Measurements from ENCODE around the gene SLC4A8. TPM values are rescaled to one million over a fixed set of nuclear protein-coding genes. Genes with fewer than 3 reads are reported as not detected.

The SLC4A8 gene
- polyA plus RNA-seq, 1 donor (not counting 4 experiments of a cell fraction or from before 2014, with no cell fraction given) = 2.3 TPM

DNA sequence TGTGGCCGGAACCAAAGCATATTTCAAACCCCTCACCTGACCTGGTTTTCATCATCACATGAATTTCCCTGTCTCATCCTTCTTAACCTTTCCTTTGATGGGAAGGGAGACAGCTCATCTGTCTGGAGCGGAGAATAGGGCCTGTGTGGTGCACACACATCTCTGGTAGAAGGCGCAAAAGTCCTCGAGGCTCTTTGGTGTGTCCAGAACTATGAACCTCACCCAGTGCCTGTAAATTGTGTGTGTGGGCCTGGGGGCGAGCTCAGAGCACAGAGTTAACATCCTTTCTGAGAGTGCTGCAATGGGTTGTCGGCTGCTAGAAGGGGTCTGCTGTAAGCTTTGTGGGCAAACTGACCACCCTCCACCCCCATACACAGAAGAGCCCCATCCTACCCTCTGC, 34.2 kb upstream of the SLC4A8 start:
- FAIRE-seq (no peak), DNase-seq (ENCODE audit: low read depth, low spot score) (no peak)
- Histone ChIP-seq H3K9ac (ENCODE audit: control insufficient read depth, extremely low read depth, insufficient read depth, low read length) (peak overlapping the region; percentile 91), H3K36me3 (ENCODE audit: control insufficient read depth in 2 of 2, extremely low read depth in 1 of 2, insufficient read depth in 2 of 2, low read length in 2 of 2) (peaks cover 2 to 11% of the 10 kb centered on the region in 2 experiments), H3K9me1 (ENCODE audit: control insufficient read depth, extremely low read depth, insufficient read depth, low read length) (peaks cover 4% of the 10 kb centered on the region), H3K4me2 (ENCODE audit: control insufficient read depth, extremely low read depth, insufficient read depth, low read depth, low read length) (peak overlapping the region; percentile 85), H3K4me1 (ENCODE audit: control insufficient read depth, extremely low read depth, insufficient read depth, low read length) (peaks cover 54% of the 10 kb centered on the region), H3K27ac (ENCODE audit: control insufficient read depth, insufficient read depth, low read length) (peak overlapping the region; percentile 84), H2AFZ (ENCODE audit: control insufficient read depth, low read length) (no peak overlapping the region), H3K4me3 (ENCODE audit: control insufficient read depth in 2 of 3, extremely low read depth in 1 of 3, insufficient read depth in 2 of 3, low read depth in 1 of 3, low read length in 3 of 3) (peak overlapping the region; percentile 72 to 81 (median 81)), H3K27me3 (ENCODE audit: control insufficient read depth, extremely low read depth, insufficient read depth, low read length) (no peaks in the 10 kb centered on the region), H3K9me3 (ENCODE audit: control insufficient read depth, low read depth, low read length) (no peaks in the 10 kb centered on the region), H4K20me1 (ENCODE audit: control insufficient read depth, extremely low read depth, insufficient read depth, low read length) (no peaks in the 10 kb centered on the region), H3K79me2 (ENCODE audit: control insufficient read depth, insufficient read depth, low read length) (peaks cover 10% of the 10 kb centered on the region)
- dilution Hi-C loops (cut with MboI; ENCODE audit: extremely low pct_ligation_motif_present, low sequenced_read_pairs) = no loop called here
- TF ChIP-seq CTCF (optimal IDR thresholded peaks at IDR 0.05 in 1 of 3, IDR thresholded peaks at IDR 0.05 in 1 of 3, conservative IDR thresholded peaks at IDR 0.05 in 1 of 3; ENCODE audit: extremely low read depth in 1 of 3, insufficient read depth in 2 of 3, low read length in 3 of 3) (no peak), EZH2 (IDR thresholded peaks at IDR 0.05; ENCODE audit: low read length) (no peak)

GRCh38 chr12:51390891-51391282, 33.7 kb upstream of the SLC4A8 start:
- Histone ChIP-seq H3K9me1 (ENCODE audit: control insufficient read depth, extremely low read depth, insufficient read depth, low read length) (peaks cover 4% of the 10 kb centered on the region), H3K79me2 (ENCODE audit: control insufficient read depth, insufficient read depth, low read length) (peaks cover 7% of the 10 kb centered on the region), H3K9ac (ENCODE audit: control insufficient read depth, extremely low read depth, insufficient read depth, low read length) (peak overlapping the region; percentile 91), H2AFZ (ENCODE audit: control insufficient read depth, low read length) (peak overlapping the region; percentile 74), H3K27me3 (ENCODE audit: control insufficient read depth, extremely low read depth, insufficient read depth, low read length) (no peaks in the 10 kb centered on the region), H4K20me1 (ENCODE audit: control insufficient read depth, extremely low read depth, insufficient read depth, low read length) (no peaks in the 10 kb centered on the region), H3K4me2 (ENCODE audit: control insufficient read depth, extremely low read depth, insufficient read depth, low read depth, low read length) (peak overlapping the region; percentile 85), H3K4me3 (ENCODE audit: control insufficient read depth in 2 of 3, extremely low read depth in 1 of 3, insufficient read depth in 2 of 3, low read depth in 1 of 3, low read length in 3 of 3) (peak overlapping the region; percentile 72 to 81 (median 81)), H3K27ac (ENCODE audit: control insufficient read depth, insufficient read depth, low read length) (peak overlapping the region; percentile 84), H3K4me1 (ENCODE audit: control insufficient read depth, extremely low read depth, insufficient read depth, low read length) (peaks cover 54% of the 10 kb centered on the region), H3K36me3 (ENCODE audit: control insufficient read depth in 2 of 2, extremely low read depth in 1 of 2, insufficient read depth in 2 of 2, low read length in 2 of 2) (peaks cover 2 to 11% of the 10 kb centered on the region in 2 experiments), H3K9me3 (ENCODE audit: control insufficient read depth, low read depth, low read length) (no peaks in the 10 kb centered on the region)
- dilution Hi-C loops (cut with MboI; ENCODE audit: extremely low pct_ligation_motif_present, low sequenced_read_pairs) = no loop called here
- TF ChIP-seq CTCF (optimal IDR thresholded peaks at IDR 0.05 in 1 of 3, IDR thresholded peaks at IDR 0.05 in 1 of 3, conservative IDR thresholded peaks at IDR 0.05 in 1 of 3; ENCODE audit: extremely low read depth in 1 of 3, insufficient read depth in 2 of 3, low read length in 3 of 3) (no peak), EZH2 (IDR thresholded peaks at IDR 0.05; ENCODE audit: low read length) (no peak)
- DNase-seq (ENCODE audit: low read depth, low spot score) (no peak), FAIRE-seq (no peak)
